Measurements from ENCODE around the gene SKI. TPM values are rescaled to one million over a fixed set of nuclear protein-coding genes. Genes with fewer than 3 reads are reported as not detected.

The SKI gene
- total RNA-seq, 1 donor from 2014 or later: 66.2 TPM

DNA sequence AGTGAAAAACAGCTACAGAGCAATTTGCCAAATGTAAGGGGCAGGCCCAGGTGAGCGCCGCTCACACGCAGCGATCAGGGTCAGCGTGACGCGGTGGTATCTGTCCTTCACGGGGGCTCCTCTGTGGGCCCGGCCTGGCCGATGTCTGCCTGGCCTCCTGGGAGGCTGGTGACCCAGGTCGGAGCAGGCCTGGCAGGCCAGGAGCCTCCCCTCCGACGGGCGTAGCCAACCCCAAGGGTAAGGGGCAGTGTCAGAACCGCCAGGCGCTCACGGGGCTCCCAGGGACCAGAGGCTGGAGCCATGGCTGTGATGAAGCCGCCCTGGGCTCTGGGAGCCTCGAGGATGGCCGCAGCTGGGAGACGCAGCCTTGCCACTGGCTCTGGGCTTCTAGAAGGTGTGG is 91.2 kb downstream of the SKI start:
- H3K4me2 ChIP-seq (ENCODE audit: low read length): no peak overlapping the region
- no peak overlapping the region for H3K4me3 ChIP-seq (ENCODE audit: insufficient read depth, low read depth, low read length)
- TF ChIP-seq, protein P1, sequence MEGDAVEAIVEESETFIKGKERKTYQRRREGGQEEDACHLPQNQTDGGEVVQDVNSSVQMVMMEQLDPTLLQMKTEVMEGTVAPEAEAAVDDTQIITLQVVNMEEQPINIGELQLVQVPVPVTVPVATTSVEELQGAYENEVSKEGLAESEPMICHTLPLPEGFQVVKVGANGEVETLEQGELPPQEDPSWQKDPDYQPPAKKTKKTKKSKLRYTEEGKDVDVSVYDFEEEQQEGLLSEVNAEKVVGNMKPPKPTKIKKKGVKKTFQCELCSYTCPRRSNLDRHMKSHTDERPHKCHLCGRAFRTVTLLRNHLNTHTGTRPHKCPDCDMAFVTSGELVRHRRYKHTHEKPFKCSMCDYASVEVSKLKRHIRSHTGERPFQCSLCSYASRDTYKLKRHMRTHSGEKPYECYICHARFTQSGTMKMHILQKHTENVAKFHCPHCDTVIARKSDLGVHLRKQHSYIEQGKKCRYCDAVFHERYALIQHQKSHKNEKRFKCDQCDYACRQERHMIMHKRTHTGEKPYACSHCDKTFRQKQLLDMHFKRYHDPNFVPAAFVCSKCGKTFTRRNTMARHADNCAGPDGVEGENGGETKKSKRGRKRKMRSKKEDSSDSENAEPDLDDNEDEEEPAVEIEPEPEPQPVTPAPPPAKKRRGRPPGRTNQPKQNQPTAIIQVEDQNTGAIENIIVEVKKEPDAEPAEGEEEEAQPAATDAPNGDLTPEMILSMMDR (IDR thresholded peaks at IDR 0.05; ENCODE audit: insufficient read depth, low read depth, low read length): no peak
- TF ChIP-seq EZH2 (IDR thresholded peaks at IDR 0.05; ENCODE audit: insufficient read depth, low read length): no peak
- no peak overlapping the region for H2AFZ ChIP-seq (ENCODE audit: low read depth, low read length)
- H3K4me1 ChIP-seq (ENCODE audit: insufficient read depth, low read length): peaks cover 25% of the 10 kb centered on the region
- no peak overlapping the region for H3K27ac ChIP-seq (ENCODE audit: low read depth, low read length)
- H3K27ac Mint-ChIP-seq (ENCODE audit: unreplicated experiment): no peak overlapping the region
- no peak overlapping the region for H3K9ac ChIP-seq (ENCODE audit: low read length)
- DNase-seq (ENCODE audit: low read depth) (no peak), FAIRE-seq (no peak)
- H3K36me3 ChIP-seq (ENCODE audit: insufficient read depth, low read length): no peaks in the 10 kb centered on the region
- H3K27me3 Mint-ChIP-seq (ENCODE audit: low read depth, unreplicated experiment): peaks cover 1% of the 10 kb centered on the region
- no peaks in the 10 kb centered on the region for H4K20me1 ChIP-seq (ENCODE audit: insufficient read depth, low read length)
- H3K9me3 ChIP-seq (ENCODE audit: insufficient read depth, low read depth, low read length): no peaks in the 10 kb centered on the region
- no peaks in the 10 kb centered on the region for H3K79me2 ChIP-seq (ENCODE audit: insufficient read depth, low read length)
- H3K4me1 Mint-ChIP-seq (ENCODE audit: low read depth, unreplicated experiment): peaks cover 7% of the 10 kb centered on the region
- no peaks in the 10 kb centered on the region for H3K36me3 Mint-ChIP-seq (ENCODE audit: low read depth, unreplicated experiment)
- no peaks in the 10 kb centered on the region for H3K9me3 Mint-ChIP-seq (ENCODE audit: unreplicated experiment)
- H3K4me3 Mint-ChIP-seq (ENCODE audit: unreplicated experiment): no peak overlapping the region
- H3K27me3 ChIP-seq (ENCODE audit: insufficient read depth, low read length): no peaks in the 10 kb centered on the region

DNA sequence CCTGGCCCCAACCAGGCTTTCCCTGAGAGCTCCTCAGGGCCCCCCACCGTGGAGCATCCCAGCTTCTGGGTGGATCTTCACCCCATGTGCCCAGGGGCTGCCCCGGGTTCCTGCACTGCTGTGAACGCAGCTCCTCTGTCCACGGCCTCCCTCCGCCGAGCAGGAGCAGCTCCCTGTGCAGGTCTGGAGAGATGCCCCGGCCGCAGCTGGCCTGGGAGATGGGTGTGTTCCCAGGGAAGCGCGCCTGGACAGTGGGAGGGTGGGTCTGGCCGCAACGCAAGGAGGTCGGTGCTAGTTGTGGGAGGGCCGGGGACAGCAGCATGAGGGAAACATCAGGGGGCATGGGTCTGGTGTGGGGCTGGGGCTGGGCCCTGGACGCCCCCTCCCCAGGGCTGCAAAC is 91.9 kb downstream of the SKI start:
- no peaks in the 10 kb centered on the region for H3K9me3 ChIP-seq (ENCODE audit: insufficient read depth, low read depth, low read length)
- DNase-seq (ENCODE audit: low read depth) (no peak), FAIRE-seq (no peak)
- H4K20me1 ChIP-seq (ENCODE audit: insufficient read depth, low read length): no peaks in the 10 kb centered on the region
- H3K27me3 ChIP-seq (ENCODE audit: insufficient read depth, low read length): no peaks in the 10 kb centered on the region
- no peak overlapping the region for H2AFZ ChIP-seq (ENCODE audit: low read depth, low read length)
- Mint-ChIP-seq H3K4me3 (ENCODE audit: unreplicated experiment) (no peak overlapping the region), H3K36me3 (ENCODE audit: low read depth, unreplicated experiment) (no peaks in the 10 kb centered on the region), H3K4me1 (ENCODE audit: low read depth, unreplicated experiment) (peaks cover 7% of the 10 kb centered on the region), H3K27me3 (ENCODE audit: low read depth, unreplicated experiment) (peaks cover 4% of the 10 kb centered on the region), H3K9me3 (ENCODE audit: unreplicated experiment) (peaks cover under 1% of the 10 kb centered on the region), H3K27ac (ENCODE audit: unreplicated experiment) (no peak overlapping the region)
- H3K79me2 ChIP-seq (ENCODE audit: insufficient read depth, low read length): no peaks in the 10 kb centered on the region
- no peak overlapping the region for H3K27ac ChIP-seq (ENCODE audit: low read depth, low read length)
- TF ChIP-seq, protein P1 (IDR thresholded peaks at IDR 0.05; ENCODE audit: insufficient read depth, low read depth, low read length): no peak
- no peak for TF ChIP-seq EZH2 (IDR thresholded peaks at IDR 0.05; ENCODE audit: insufficient read depth, low read length)
- peaks cover 23% of the 10 kb centered on the region for H3K4me1 ChIP-seq (ENCODE audit: insufficient read depth, low read length)
- no peak overlapping the region for H3K9ac ChIP-seq (ENCODE audit: low read length)
- no peak overlapping the region for H3K4me2 ChIP-seq (ENCODE audit: low read length)
- H3K36me3 ChIP-seq (ENCODE audit: insufficient read depth, low read length): no peaks in the 10 kb centered on the region
- H3K4me3 ChIP-seq (ENCODE audit: insufficient read depth, low read depth, low read length): no peak overlapping the region

DNA sequence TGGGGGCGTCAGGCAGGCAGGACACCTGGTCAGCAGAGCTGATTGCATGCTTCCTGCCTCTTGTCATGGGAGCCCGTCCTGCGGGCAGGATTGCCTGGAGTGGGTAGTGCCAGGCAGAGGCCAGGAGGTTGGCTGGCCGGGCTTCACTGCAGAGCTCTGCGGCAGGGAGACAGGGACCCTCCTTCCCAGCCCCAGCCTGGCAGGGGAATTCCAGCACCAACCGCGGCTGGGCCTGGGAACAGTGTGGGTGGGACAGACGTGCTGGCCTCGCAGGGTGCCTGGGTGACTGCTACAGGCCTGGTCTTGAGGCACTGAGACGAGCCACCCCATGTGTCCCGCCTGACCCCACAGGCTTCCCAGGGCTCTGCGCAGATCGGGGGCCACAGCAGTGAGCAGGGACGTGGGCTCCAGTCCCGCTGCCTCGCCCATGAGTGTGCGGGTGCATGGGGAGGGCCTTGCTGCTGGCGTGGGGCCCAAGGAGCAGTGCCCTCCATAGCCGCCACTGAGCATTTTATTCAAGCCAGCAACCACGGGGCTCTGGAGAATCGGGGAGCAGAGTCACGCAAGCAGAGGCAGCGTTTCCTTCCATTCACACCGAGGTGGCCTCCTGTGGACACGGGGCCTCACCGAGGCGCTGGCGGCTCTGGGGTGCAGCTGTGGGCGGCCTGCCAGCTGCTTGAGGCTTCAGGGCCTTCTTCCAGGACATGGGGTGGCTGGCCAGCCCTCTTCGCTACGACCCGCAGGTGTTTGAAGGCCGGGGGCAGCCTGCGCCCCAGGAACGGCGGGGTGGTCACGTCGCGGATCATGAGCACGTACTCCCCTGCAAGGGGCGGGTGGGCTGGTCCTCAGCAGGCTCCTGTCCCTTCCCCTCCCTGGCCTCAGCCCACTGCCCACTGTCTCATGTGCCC is 92.9 kb downstream of the SKI start:
- Histone ChIP-seq H3K4me2 (ENCODE audit: low read length) (peak overlapping the region; percentile 74), H3K27ac (ENCODE audit: low read depth, low read length) (no peak overlapping the region), H3K9ac (ENCODE audit: low read length) (peak overlapping the region; percentile 82), H3K9me3 (ENCODE audit: insufficient read depth, low read depth, low read length) (no peaks in the 10 kb centered on the region), H3K4me1 (ENCODE audit: insufficient read depth, low read length) (peaks cover 23% of the 10 kb centered on the region), H3K27me3 (ENCODE audit: insufficient read depth, low read length) (no peaks in the 10 kb centered on the region), H4K20me1 (ENCODE audit: insufficient read depth, low read length) (no peaks in the 10 kb centered on the region), H2AFZ (ENCODE audit: low read depth, low read length) (no peak overlapping the region), H3K4me3 (ENCODE audit: insufficient read depth, low read depth, low read length) (no peak overlapping the region), H3K36me3 (ENCODE audit: insufficient read depth, low read length) (no peaks in the 10 kb centered on the region), H3K79me2 (ENCODE audit: insufficient read depth, low read length) (no peaks in the 10 kb centered on the region)
- Mint-ChIP-seq H3K9me3 (ENCODE audit: unreplicated experiment) (peaks cover 3% of the 10 kb centered on the region), H3K4me3 (ENCODE audit: unreplicated experiment) (no peak overlapping the region), H3K27me3 (ENCODE audit: low read depth, unreplicated experiment) (peaks cover 8% of the 10 kb centered on the region), H3K27ac (ENCODE audit: unreplicated experiment) (no peak overlapping the region), H3K36me3 (ENCODE audit: low read depth, unreplicated experiment) (no peaks in the 10 kb centered on the region), H3K4me1 (ENCODE audit: low read depth, unreplicated experiment) (peaks cover 7% of the 10 kb centered on the region)
- TF ChIP-seq, protein P1 (IDR thresholded peaks at IDR 0.05; ENCODE audit: insufficient read depth, low read depth, low read length): no peak
- TF ChIP-seq EZH2 (IDR thresholded peaks at IDR 0.05; ENCODE audit: insufficient read depth, low read length): no peak
- DNase-seq (ENCODE audit: low read depth): no peak
- no peak for FAIRE-seq

Measured in astrocyte (in vitro differentiated cells and primary cell).